CD14-positive monocyte (primary cell): ENCODE results near the gene PNPLA7. TPM values are rescaled to one million over a fixed set of nuclear protein-coding genes. Genes with fewer than 3 reads are reported as not detected.

Experiments used
- DNase-seq, 3 donors: peaks; one replicate each; pipeline ENCODE4 v3.0.0-alpha.2; 2011 to 2022
- H2AFZ ChIP-seq: 2 replicates; pipeline ENCODE4 v1.6.0; 2012; ENCODE audit warnings: mild to moderate bottlenecking, low read depth, low read length, inconsistent platforms; ENCODE audit not compliant: insufficient read depth, poor library complexity, severe bottlenecking
- H3K27ac ChIP-seq, 2 donors: 1 replicate in 1 of 2; 2 replicates in 1 of 2; pipeline ENCODE4 v1.5.1; 2012 to 2013; ENCODE audit warnings: low read length in 2 of 2, control low read depth in 1 of 2, inconsistent platforms in 1 of 2, low read depth in 1 of 2, mild to moderate bottlenecking in 1 of 2
- H3K27me3 ChIP-seq, 2 donors: one replicate each; pipeline versions ENCODE4 v1.6.0 to v1.6.1; 2011 to 2013; ENCODE audit warnings: low read length in 2 of 2; ENCODE audit not compliant: control insufficient read depth in 2 of 2, insufficient read depth in 2 of 2
- H3K36me3 ChIP-seq, 2 donors: replicated peaks in 1 of 2; 1 replicate in 1 of 2; 2 replicates in 1 of 2; pipeline versions ENCODE4 v1.5.1 to v1.6.1; 2012 to 2013; ENCODE audit warnings: low read length in 2 of 2, control low read depth in 1 of 2, inconsistent platforms in 1 of 2, mild to moderate bottlenecking in 1 of 2; ENCODE audit not compliant: insufficient read depth in 2 of 2, control insufficient read depth in 1 of 2
- H3K4me1 ChIP-seq, 2 donors: 1 replicate in 1 of 2; 2 replicates in 1 of 2; pipeline versions ENCODE4 v1.5.1 to v1.6.1; 2012 to 2013; ENCODE audit warnings: low read length in 2 of 2, control low read depth in 1 of 2, inconsistent platforms in 1 of 2, mild to moderate bottlenecking in 1 of 2, moderate library complexity in 1 of 2; ENCODE audit not compliant: insufficient read depth in 2 of 2, control insufficient read depth in 1 of 2
- H3K4me2 ChIP-seq: replicated peaks from 2 replicates; pipeline ENCODE3; 2012; ENCODE audit warnings: low read length, moderate library complexity, mild to moderate bottlenecking; ENCODE audit not compliant: poor library complexity, severe bottlenecking; ENCODE audit errors: extremely low read depth
- H3K4me3 ChIP-seq, 3 experiments: fragments of 200-600 bp in 1 of 3; sonication (generic) in 1 of 3; replicated peaks in 1 of 3; 1 replicate in 2 of 3; 2 replicates in 1 of 3; pipeline ENCODE4 v1.5.1; 2011 to 2013; ENCODE audit warnings: low read length in 3 of 3, mild to moderate bottlenecking in 3 of 3, control low read depth in 2 of 3, low read depth in 2 of 3, inconsistent platforms in 1 of 3, moderate library complexity in 1 of 3
- H3K79me2 ChIP-seq: 2 replicates; pipeline ENCODE4 v1.6.0; 2012; ENCODE audit warnings: mild to moderate bottlenecking, control low read depth, inconsistent platforms, low read length, moderate library complexity; ENCODE audit not compliant: insufficient read depth
- H3K9ac ChIP-seq: 2 replicates; pipeline ENCODE4 v1.6.0; 2017; ENCODE audit warnings: low read length, mild to moderate bottlenecking; ENCODE audit not compliant: insufficient read depth, poor library complexity, severe bottlenecking
- H3K9me3 ChIP-seq, 2 donors: replicated peaks in 1 of 2; 1 replicate in 1 of 2; 2 replicates in 1 of 2; pipeline versions ENCODE4 v1.5.1 to v1.6.1; 2012 to 2013; ENCODE audit warnings: low read length in 2 of 2, control low read depth in 1 of 2; ENCODE audit not compliant: control insufficient read depth in 1 of 2, insufficient read depth in 1 of 2
- H4K20me1 ChIP-seq: 2 replicates; pipeline ENCODE4 v1.6.0; 2012; ENCODE audit warnings: mild to moderate bottlenecking, low read length, control low read depth, moderate library complexity; ENCODE audit not compliant: insufficient read depth
- H3K27ac Mint-ChIP-seq, 7 donors: one replicate each; pipeline ENCODE4 v1.8.0; 2020; ENCODE audit warnings: mild to moderate bottlenecking in 7 of 7, mixed read lengths in 7 of 7, moderate library complexity in 6 of 7, inconsistent platforms in 2 of 7
- H3K27me3 Mint-ChIP-seq, 3 donors: one replicate each; pipeline ENCODE4 v1.8.0; 2021 to 2022; ENCODE audit warnings: low read depth in 3 of 3, mild to moderate bottlenecking in 3 of 3, mixed read lengths in 3 of 3, moderate library complexity in 3 of 3, inconsistent platforms in 1 of 3
- H3K36me3 Mint-ChIP-seq, 2 donors: one replicate each; pipeline ENCODE4 v1.8.0; 2020; ENCODE audit warnings: mixed read lengths in 2 of 2, inconsistent platforms in 1 of 2, mild to moderate bottlenecking in 1 of 2
- H3K4me1 Mint-ChIP-seq: one replicate; pipeline ENCODE4 v1.8.0; 2020; ENCODE audit warnings: mild to moderate bottlenecking, mixed read lengths
- H3K4me3 Mint-ChIP-seq, 2 donors: one replicate each; pipeline ENCODE4 v1.8.0; 2020; ENCODE audit warnings: mild to moderate bottlenecking in 2 of 2, mixed read lengths in 2 of 2, moderate library complexity in 1 of 2
- H3K9me3 Mint-ChIP-seq, 7 donors: one replicate each; pipeline ENCODE4 v1.8.0; 2020 to 2022; ENCODE audit warnings: mixed read lengths in 7 of 7, mild to moderate bottlenecking in 6 of 7, moderate library complexity in 6 of 7, inconsistent platforms in 2 of 7
- CTCF ChIP-seq: fragments of 200-600 bp; IDR thresholded peaks from one replicate; pipeline ENCODE4 v1.8.0; 2022; ENCODE audit warnings: antibody characterized with exemption, mild to moderate bottlenecking
- WGBS: methylation state at CpG from one replicate; pipeline ENCODE4 v1.1.5; 2013; ENCODE audit warnings: missing lambda C conversion rate; ENCODE audit not compliant: insufficient coverage; 5-methylcytosine and 5-hydroxymethylcytosine counted together
- intact Hi-C, 2 donors: fragments of 100-400 bp; cut with micrococcal nuclease; formaldehyde crosslinking; loops; one replicate each; pipeline versions ENCODE4 v1.15.0 to v1.15.1; 2023
- polyA plus RNA-seq, 3 donors: library from polyadenylated mRNA; depleted of rRNA in 1 of 3; unstranded in 2 of 3; stranded (reverse) in 1 of 3; fragments of 300-500 nt in 2 of 3; fragments of >200 nt in 1 of 3; fragmentation: Illumina TruSeq in 2 of 3; gene quantifications; 1 replicate in 2 of 3; 2 replicates in 1 of 3; pipeline ENCODE4 v1.2.3, GENCODE V29; 2012 to 2021

Gene PNPLA7
- polyA plus RNA-seq, 3 donors = 0.10 to 1.1 (median 0.14) TPM

GRCh38 chr9:137478613-137478961, 71.6 kb downstream of the PNPLA7 start:
- no peak overlapping the region for H3K4me3 Mint-ChIP-seq
- H3K36me3 Mint-ChIP-seq = no peaks in the 10 kb centered on the region
- no peak for DNase-seq
- peaks cover 11 to 14% of the 10 kb centered on the region in 2 donors for H3K4me1 ChIP-seq
- no peaks in the 10 kb centered on the region for H3K36me3 ChIP-seq
- no peak overlapping the region for H3K4me2 ChIP-seq
- no peak overlapping the region for H3K27ac ChIP-seq
- peaks cover 17 to 35% (median 28%) of the 10 kb centered on the region in 7 donors for H3K9me3 Mint-ChIP-seq
- H2AFZ ChIP-seq = no peak overlapping the region
- H3K27ac Mint-ChIP-seq = no peak overlapping the region
- peaks cover 23 to 30% of the 10 kb centered on the region in 2 donors for H3K9me3 ChIP-seq
- H3K9ac ChIP-seq = no peak overlapping the region
- no peaks in the 10 kb centered on the region for H3K79me2 ChIP-seq
- WGBS = 93% methylated on average over 11 of the region's 11 CpGs
- no peak for TF ChIP-seq CTCF
- H3K27me3 ChIP-seq = no peaks in the 10 kb centered on the region
- peaks cover 4 to 7% (median 4%) of the 10 kb centered on the region in 3 donors for H3K27me3 Mint-ChIP-seq
- no peaks in the 10 kb centered on the region for H4K20me1 ChIP-seq
- H3K4me1 Mint-ChIP-seq = peaks cover 14% of the 10 kb centered on the region
- H3K4me3 ChIP-seq = no peak overlapping the region
- intact Hi-C loops = no loop called here

GRCh38 chr9:137477778-137478612, 72.2 kb downstream of the PNPLA7 start:
- intact Hi-C loops = no loop called here
- Histone ChIP-seq H3K79me2 (no peaks in the 10 kb centered on the region), H3K4me2 (no peak overlapping the region), H3K9ac (no peak overlapping the region), H3K36me3 (no peaks in the 10 kb centered on the region), H3K27ac (no peak overlapping the region), H3K9me3 (peaks cover 29 to 33% of the 10 kb centered on the region in 2 donors), H3K4me1 (peaks cover 11 to 14% of the 10 kb centered on the region in 2 donors), H3K4me3 (no peak overlapping the region), H2AFZ (no peak overlapping the region), H4K20me1 (no peaks in the 10 kb centered on the region), H3K27me3 (no peaks in the 10 kb centered on the region)
- 96% methylated on average over 11 of the region's 29 CpGs for WGBS
- DNase-seq = no peak
- H3K27ac Mint-ChIP-seq = no peak overlapping the region
- no peak overlapping the region for H3K4me3 Mint-ChIP-seq
- H3K4me1 Mint-ChIP-seq = peaks cover 14% of the 10 kb centered on the region
- peaks cover 4 to 8% (median 5%) of the 10 kb centered on the region in 3 donors for H3K27me3 Mint-ChIP-seq
- H3K9me3 Mint-ChIP-seq = peaks cover 20 to 40% (median 32%) of the 10 kb centered on the region in 7 donors
- H3K36me3 Mint-ChIP-seq = no peaks in the 10 kb centered on the region
- TF ChIP-seq CTCF = no peak
